HUDEP-2 (cell line): ENCODE results near the gene ROR2.

Source experiments
- DNase-seq, 76 experiments: peaks; one replicate each; lab custom pipeline; 2025; ENCODE audit not compliant: unreplicated experiment in 76 of 76; lab: John Stamatoyannopoulos, UW

Gene ROR2

DNA sequence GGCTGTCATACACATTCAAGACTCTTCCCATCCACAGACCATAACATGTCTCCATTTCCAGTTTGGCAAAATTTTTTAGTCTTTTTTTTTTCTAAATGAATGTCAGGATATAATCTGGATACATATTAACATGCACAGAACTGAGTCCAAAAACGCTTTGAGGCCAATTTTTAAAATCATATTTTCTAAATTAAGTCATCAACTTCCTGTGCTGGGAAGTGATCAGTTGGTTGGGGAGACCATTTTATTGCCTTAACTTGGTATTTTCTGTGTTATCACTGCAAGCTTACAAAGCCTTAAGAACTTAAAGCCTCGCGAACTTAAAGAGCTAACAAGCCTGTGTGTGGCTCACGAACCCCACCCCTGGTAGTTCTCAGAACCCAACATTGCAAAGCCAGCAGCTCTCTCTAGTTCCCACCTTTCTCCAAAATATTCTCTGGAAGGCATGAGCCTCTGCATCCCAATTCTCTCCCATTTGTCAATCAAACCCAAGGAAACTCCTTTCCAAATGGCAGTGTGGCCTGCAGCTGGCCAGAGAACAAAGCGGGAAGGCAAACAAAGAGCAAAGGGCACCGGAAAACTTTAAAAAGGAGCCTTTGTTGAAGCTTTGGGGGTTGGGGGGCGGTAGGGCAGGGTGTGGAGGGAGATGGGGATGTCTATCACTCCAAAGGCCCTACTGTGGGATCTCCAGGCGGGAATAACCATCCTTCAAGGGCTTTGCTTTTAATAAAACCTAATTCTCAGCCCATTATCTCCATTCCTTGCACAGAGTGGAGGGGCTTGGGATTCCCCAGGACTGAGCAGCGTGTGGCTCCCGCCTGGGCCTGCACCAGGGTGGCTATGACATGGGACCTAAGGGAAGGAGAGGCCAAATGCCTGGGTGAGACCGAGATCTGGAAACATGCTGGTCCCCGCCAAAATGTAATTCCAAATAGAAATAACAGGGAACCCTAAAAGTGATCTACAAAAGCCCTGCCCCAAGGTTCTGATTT is 65.0 kb downstream of the ROR2 start:
- DNase-seq = no peak

- no peak for DNase-seq
These were observed 65.9 kb downstream of the ROR2 start for GRCh38 chr9:91884153-91884552.

DNA sequence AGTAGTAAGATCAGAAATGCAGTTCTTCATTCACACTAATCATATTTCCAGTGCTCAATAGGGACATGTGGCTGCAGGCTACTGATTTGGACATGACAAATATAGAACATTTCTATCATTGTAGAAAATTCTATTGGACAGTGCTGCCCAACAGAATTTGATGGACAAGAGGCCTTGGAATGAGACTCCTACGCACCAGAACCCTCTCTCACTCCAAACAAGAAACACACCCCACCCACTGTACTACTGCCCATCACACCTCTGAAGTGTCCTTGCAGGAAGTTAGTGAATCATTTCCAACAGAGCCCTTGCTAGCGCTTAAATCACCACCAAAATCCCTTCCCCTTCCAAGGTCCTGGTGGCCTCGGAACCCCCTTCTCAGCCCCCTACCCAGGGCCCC is 66.5 kb downstream of the ROR2 start:
- no peak for DNase-seq

- DNase-seq = peak in 5 of 76 experiments; percentile 9 to 24 (median 21)
These were observed 67.4 kb downstream of the ROR2 start for GRCh38 chr9:91882627-91883026.

DNA sequence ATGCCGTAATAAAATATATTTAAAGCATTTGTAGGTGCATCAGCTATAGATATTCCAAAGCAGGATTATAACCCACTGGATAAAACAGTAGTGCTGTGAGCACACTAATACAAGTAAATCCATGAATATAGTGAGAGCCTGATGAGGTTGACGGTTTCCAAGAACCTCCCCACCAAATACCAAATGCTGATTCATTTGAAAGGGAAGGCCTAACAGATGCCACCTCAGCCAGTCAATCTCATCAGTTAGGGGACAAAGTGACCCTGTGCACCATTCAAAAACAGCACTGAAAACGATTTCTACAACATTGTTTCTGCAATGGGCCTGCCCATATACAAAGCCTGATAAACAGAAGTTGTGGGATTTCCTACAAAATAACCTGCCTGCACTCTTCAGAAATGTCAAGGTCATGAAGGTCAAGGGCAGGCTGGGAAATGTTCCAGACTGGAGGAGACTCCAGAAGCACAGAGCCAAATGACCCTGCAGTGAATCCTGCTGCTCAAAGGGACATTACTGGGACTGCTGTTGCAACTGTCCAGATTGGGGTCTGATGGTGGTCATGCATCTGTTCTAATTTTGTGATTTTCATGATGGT is 69.6 kb downstream of the ROR2 start:
- DNase-seq = no peak

DNA sequence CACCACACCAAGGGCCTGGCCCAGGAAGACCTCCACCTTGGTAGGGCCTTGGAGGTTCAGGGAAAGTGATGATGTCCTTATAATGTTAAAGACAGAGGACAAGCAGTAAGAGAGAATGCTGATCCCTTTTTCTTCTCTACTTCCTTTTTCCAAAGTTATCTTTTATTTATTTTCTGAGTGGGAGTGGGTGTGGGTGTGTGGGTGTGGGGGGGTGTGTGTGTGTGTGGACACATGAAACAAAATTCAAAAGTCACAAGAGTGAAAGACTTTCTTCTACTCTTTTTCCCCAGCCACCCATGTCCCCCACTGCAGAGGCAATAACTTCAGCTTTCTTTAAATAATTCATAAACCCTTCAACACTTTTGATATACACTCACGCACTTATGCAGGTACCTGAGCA is 70.8 kb downstream of the ROR2 start:
- no peak for DNase-seq

DNA sequence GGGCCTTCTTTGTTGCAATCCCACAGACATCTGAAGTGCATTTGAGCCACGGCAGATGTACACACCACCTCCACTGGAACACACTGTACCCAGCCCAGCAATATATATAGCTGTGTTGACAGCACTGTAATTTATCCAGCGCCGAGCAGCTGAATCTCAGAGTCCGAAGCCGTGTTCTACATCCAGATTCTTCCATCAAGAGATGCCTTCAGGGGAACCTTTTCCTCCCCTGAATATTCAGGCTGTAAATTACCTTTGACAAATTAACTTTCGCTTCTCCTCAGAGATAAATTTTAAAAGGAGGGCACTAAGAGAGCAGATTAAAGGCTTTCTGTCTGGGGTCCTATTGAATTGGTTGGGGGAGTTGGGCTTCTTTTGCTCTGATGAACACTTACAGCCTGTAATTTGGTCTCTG is 76.4 kb downstream of the ROR2 start:
- no peak for DNase-seq

DNA sequence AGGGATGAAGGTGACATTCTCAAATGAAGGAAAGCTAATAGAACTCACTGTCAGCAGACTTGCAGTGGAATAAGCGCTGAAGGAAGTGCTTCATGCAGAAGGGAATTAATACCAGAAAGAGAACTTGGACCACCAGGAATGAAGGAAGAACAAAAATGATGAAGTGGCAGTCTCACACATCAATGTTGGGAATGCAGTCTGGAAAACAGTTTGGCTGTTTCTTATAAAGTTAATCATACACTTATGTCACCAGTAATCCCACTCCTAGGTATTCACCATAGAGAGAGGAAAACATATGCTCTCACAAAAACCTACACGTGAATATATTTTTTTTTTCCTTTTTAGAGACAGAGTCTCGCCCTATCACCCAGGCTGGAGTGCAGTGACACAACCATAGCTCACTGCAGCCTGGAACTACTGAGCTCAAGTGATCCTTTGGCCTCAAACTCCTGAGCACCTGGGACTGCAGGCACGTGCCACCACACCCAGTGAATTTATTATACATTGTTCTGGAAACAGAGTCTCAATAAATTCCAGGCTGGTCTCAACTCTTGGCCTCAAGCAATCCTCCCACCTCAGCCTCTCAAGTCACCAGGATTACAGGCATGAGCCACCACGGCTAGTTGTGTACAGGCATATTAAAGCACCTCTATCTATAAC is 81.2 kb downstream of the ROR2 start:
- DNase-seq = no peak

DNA sequence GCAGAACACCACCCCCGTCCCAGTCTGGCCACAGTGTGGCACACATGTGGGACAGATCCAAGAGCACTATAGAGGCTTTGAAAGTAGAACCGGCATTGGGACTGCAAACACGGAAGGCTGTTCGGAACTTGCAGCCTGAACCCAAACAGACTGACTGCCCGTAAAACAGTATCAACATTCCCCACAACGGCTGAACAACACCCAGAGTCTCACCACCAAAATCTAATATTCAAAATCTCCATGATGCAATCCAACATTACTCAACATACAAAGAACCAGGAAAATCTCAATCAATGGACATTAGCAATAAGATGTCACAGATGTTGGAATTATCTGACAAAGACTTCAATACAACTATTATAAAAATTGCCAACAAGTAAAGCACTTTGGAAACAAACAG is 82.3 kb downstream of the ROR2 start:
- no peak for DNase-seq

DNA sequence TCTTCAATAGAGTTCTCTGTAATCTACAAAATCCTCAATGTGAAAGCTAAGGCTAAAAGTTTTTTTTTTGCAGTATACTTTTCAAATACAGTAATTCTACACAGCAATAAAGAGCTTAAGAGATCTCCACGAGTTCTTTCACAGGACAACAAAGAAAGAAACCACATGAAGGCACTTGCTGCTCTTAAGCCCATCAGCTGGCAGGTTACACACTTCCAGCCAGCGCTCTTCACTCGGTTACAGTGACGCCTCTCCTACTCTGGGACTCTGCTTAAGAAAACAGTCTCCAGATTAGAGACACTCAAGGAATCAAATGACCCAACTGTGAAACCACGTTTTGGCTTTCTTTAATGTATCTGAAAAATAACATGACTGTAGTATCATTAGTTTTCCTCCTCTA is 85.0 kb downstream of the ROR2 start:
- no peak for DNase-seq

GRCh38 chr9:91864380-91864779 is 85.6 kb downstream of the ROR2 start:
- DNase-seq = peak in 1 of 76 experiments; percentile 17

- DNase-seq = no peak
These were observed 86.6 kb downstream of the ROR2 start for GRCh38 chr9:91863469-91863868.

GRCh38 chr9:91858213-91859030 is 91.6 kb downstream of the ROR2 start:
- no peak for DNase-seq

DNA sequence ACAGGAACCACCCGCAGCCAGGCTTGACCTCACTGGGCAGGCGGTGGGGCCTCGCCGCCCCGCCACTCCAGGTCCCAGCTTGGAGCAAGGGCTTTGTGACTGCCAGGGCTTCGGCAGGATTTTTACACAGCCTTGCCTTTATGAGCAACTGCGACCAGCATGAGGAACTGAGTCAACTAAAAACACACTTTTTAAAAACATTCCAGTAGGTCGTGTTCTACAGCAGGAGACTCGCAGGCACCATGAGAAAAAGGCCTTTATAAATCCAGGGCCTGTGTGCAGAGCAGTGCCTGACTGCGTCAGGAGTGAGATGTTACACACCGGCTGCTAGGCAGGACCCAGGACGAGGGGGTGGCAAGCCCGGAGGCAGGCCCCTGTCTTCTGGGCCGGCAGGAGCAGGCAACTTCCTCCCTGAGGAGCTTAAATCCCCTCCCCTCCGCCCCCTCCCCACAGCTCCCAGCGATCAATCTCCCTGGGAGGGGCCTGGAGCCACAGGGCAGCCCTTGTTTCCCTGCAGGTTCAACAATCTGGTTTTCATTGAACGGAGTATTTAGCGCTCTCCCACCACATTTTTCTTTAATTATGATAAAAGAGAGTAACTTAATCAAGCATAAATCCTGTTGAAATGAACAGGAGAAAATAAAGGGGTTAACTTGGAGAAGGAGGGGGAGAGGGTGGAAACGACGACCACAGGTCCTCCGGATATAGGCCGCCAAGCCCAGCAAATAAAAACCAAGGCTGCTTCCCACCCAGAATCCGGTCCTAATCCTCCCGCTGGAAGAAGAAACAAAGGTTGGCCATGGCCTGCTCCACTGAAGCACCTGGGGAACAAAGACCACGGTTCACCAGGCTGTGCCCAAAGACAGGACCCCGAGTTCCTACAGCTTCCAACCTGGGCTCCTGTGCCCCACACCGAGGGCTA is 92.5 kb downstream of the ROR2 start:
- no peak for DNase-seq

GRCh38 chr9:91856419-91856818 is 93.6 kb downstream of the ROR2 start:
- DNase-seq = peak in 2 of 76 experiments; percentile 5 to 6

DNA sequence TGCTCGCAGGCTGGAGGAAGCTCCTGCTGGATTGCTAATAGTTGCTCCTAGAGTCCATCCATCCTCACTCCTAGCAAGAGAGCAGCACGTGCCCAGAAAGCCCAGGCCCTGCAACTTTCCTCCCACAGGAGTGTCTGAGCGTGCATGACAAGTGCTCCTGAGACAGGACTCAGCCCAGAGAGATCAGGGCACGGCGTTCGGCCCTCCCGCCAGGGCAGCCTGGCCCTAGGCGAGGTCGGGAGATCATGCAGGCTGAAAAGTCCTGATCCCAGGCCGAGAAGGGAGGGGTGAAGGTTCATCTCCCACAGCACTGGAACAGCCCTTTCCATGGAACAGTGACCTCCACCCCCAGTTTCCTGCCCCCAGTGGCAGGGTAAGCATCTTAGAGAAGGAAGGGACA is 94.8 kb downstream of the ROR2 start:
- DNase-seq = no peak

- no peak for DNase-seq
These were observed 97.2 kb downstream of the ROR2 start for GRCh38 chr9:91852801-91853347.

DNA sequence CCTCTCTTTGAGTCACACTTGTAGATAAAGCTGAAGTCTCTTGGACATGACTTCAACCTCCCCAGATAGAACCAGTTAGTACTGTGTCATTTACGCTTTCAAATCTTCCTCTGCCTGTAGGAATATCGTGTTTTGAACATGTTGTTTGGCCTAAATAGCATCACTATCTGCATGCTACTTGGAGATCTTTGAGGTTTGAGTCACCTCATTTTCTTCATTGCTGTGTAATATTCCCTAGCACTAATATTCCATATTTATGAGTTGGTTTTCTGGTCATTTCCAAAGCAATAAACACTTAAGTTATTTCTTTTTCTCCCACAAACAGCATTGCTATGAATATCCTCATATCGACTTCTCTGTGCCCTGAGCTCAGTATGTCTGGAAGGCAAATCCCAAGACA is 100.3 kb downstream of the ROR2 start:
- DNase-seq = no peak

DNA sequence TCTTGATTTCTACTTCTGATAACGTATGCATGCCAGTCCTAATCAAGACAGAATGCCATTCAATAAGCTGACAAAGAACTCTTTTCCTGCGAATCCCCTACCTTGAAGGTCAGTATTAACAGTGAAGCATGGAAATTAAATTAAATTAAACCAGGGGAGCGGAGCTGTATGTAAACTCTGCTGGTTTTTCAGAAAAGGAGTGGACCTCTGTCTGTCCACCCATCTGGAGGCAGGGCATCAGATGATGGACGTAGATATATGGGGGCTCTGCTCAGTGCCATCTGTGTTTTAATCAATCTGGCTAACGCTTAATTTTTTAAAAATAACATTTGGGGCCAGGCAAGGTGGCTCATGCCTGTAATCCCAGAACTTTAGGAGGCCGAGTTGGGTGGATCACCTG is 101.9 kb downstream of the ROR2 start:
- DNase-seq = no peak
